GM12878 (cell line): Measurements from ENCODE around the gene PFKFB2.

Experiments
- ATF7 ChIP-seq: fragments of 450-650 bp; IDR thresholded peaks from 2 replicates; pipeline ENCODE4 v1.6.1; 2016; ENCODE audit warnings: low read depth, mild to moderate bottlenecking
- CHD4 ChIP-seq: fragments of 200-600 bp; sonication (generic); IDR thresholded peaks from 2 replicates; pipeline ENCODE4 v1.6.1; 2016; ENCODE audit warnings: mild to moderate bottlenecking
- CTCF ChIP-seq, 3 experiments: IDR thresholded peaks in 2 of 3; conservative IDR thresholded peaks in 1 of 3; 2 replicates each; pipeline ENCODE4 v1.5.1; 2011; ENCODE audit warnings: low read depth in 3 of 3, low read length in 3 of 3, mild to moderate bottlenecking in 3 of 3, control low read depth in 2 of 3, moderate library complexity in 2 of 3, inconsistent platforms in 1 of 3, mixed read lengths in 1 of 3; ENCODE audit not compliant: control insufficient read depth in 2 of 3, insufficient read depth in 1 of 3; ENCODE audit errors: extremely low read depth in 1 of 3
- GABPA ChIP-seq: IDR thresholded peaks from 2 replicates; pipeline ENCODE4 v1.6.1; 2014; ENCODE audit warnings: antibody characterized with exemption, low read depth, mild to moderate bottlenecking, inconsistent platforms
- HDAC6 ChIP-seq: fragments of 200-600 bp; sonication (generic); IDR thresholded peaks from one replicate; pipeline ENCODE4 v1.8.0; 2017; ENCODE audit warnings: antibody characterized with exemption; ENCODE audit not compliant: unreplicated experiment
- HDGF ChIP-seq: fragments of 450-650 bp; IDR thresholded peaks from 2 replicates; pipeline ENCODE4 v1.6.1; 2016; ENCODE audit warnings: antibody characterized with exemption
- MXI1 ChIP-seq: fragments of 150-350 bp; IDR thresholded peaks from 2 replicates; pipeline ENCODE4 v1.6.1; 2011; ENCODE audit warnings: low read depth, mild to moderate bottlenecking, inconsistent platforms, low read length, improper control_type of control experiment
- MYC ChIP-seq: IDR thresholded peaks from 2 replicates; pipeline ENCODE4 v1.6.1; 2011; ENCODE audit warnings: mild to moderate bottlenecking, low read length, moderate library complexity, inconsistent platforms; ENCODE audit not compliant: insufficient read depth, insufficient replicate concordance, insufficient read length, severe bottlenecking
- RAD21 ChIP-seq: IDR thresholded peaks from 2 replicates; pipeline ENCODE4 v1.6.1; 2011; ENCODE audit warnings: mild to moderate bottlenecking, low read depth, low read length, moderate library complexity; ENCODE audit not compliant: insufficient read depth
- TCF12 ChIP-seq: IDR thresholded peaks from 2 replicates; pipeline ENCODE4 v1.6.1; 2011; ENCODE audit warnings: low read depth, mild to moderate bottlenecking, low read length
- TCF3 ChIP-seq: IDR thresholded peaks from 2 replicates; pipeline ENCODE4 v1.6.1; 2012; ENCODE audit warnings: low read depth, mild to moderate bottlenecking, low read length, borderline replicate concordance; ENCODE audit not compliant: insufficient read depth
- ZBTB40 ChIP-seq: fragments of 450-650 bp; IDR thresholded peaks from 2 replicates; pipeline ENCODE4 v1.6.1; 2016; ENCODE audit warnings: mild to moderate bottlenecking, moderate library complexity, borderline replicate concordance

- TF ChIP-seq HDGF (no peak), CTCF (IDR thresholded peaks at IDR 0.05 in 2 of 3, conservative IDR thresholded peaks at IDR 0.05 in 1 of 3; ENCODE audit: control insufficient read depth in 2 of 3, extremely low read depth in 1 of 3, insufficient read depth in 1 of 3, low read depth in 3 of 3, low read length in 3 of 3) (no peak), CHD4 (no peak), MXI1 (no peak), HDAC6 (no peak), TCF3 (no peak), MYC (no peak), RAD21 (no peak), GABPA (no peak), ZBTB40 (no peak), ATF7 (no peak), TCF12 (no peak)
These were observed 42.3 kb upstream of the PFKFB2 start for GRCh38 chr1:207010726-207011125.
